H1 (cell line): ENCODE measurements around the gene DGKD. TPM values are rescaled to one million over a fixed set of nuclear protein-coding genes. Genes with fewer than 3 reads are reported as not detected.

Experiments used
- CTCF ChIA-PET: fragments of 300-600 bp; sonication (Branson Sonifier 250); formaldehyde crosslinking; loops from one replicate; lab custom pipeline; 2021; ENCODE audit not compliant: partially characterized antibody; lab: Charles Lee
- POLR2A ChIA-PET: fragments of 300-600 bp; sonication (Branson Sonifier 250); formaldehyde crosslinking; loops from one replicate; lab custom pipeline; 2021; ENCODE audit warnings: inconsistent platforms; ENCODE audit not compliant: partially characterized antibody; lab: Charles Lee
- DNase-seq, 2 experiments: peaks; one replicate each; pipeline versions ENCODE4 v3.0.0 to v3.0.0-alpha.2; 2010 to 2022; ENCODE audit warnings: low spot score in 2 of 2, low read depth in 1 of 2, mixed read lengths in 1 of 2
- FAIRE-seq: peaks from 2 replicates; lab custom pipeline; 2011; peaks lifted over from hg19 to GRCh38; lab: Jason Lieb, UNC
- H2AFZ ChIP-seq: 2 replicates; pipeline ENCODE4 v1.8.1; 2012; ENCODE audit warnings: low read length, inconsistent platforms
- H2AK5ac ChIP-seq: 2 replicates; pipeline ENCODE4 v1.6.1; 2013; ENCODE audit warnings: low read depth, low read length
- H2BK120ac ChIP-seq: replicated peaks from 2 replicates; pipeline ENCODE3; 2013; ENCODE audit warnings: low read depth, low read length, inconsistent platforms
- H2BK12ac ChIP-seq: 2 replicates; pipeline ENCODE4 v1.6.1; 2013; ENCODE audit warnings: low read depth, low read length
- H2BK15ac ChIP-seq: 2 replicates; pipeline ENCODE4 v1.6.1; 2013; ENCODE audit warnings: low read length
- H2BK20ac ChIP-seq: 2 replicates; pipeline ENCODE4 v1.6.1; 2013; ENCODE audit warnings: low read length
- H2BK5ac ChIP-seq: 2 replicates; pipeline ENCODE4 v1.6.1; 2013; ENCODE audit warnings: low read depth, low read length
- H3K14ac ChIP-seq: 2 replicates; pipeline ENCODE4 v1.6.1; 2013; ENCODE audit warnings: inconsistent platforms; ENCODE audit not compliant: insufficient read length
- H3K18ac ChIP-seq: 2 replicates; pipeline ENCODE4 v1.6.1; 2013; ENCODE audit warnings: low read length; ENCODE audit errors: extremely low read depth
- H3K23ac ChIP-seq: 2 replicates; pipeline ENCODE4 v1.6.1; 2013; ENCODE audit warnings: inconsistent platforms; ENCODE audit not compliant: insufficient read length
- H3K23me2 ChIP-seq: 2 replicates; pipeline ENCODE4 v1.6.1; 2013; ENCODE audit warnings: low read depth, low read length
- H3K27ac ChIP-seq: 2 replicates; pipeline ENCODE4 v1.6.1; 2011; ENCODE audit warnings: low read depth, low read length, inconsistent platforms
- H3K27me3 ChIP-seq, 4 experiments: replicated peaks in 1 of 4; 1 replicate in 1 of 4; 2 replicates in 3 of 4; pipeline versions ENCODE4 v1.6.1 to v1.8.1; 2011 to 2013; ENCODE audit warnings: low read length in 3 of 4, mild to moderate bottlenecking in 3 of 4, inconsistent platforms in 2 of 4, mixed read lengths in 2 of 4, moderate library complexity in 1 of 4; ENCODE audit not compliant: control insufficient read depth in 3 of 4, insufficient read depth in 3 of 4; ENCODE audit errors: extremely low read depth in 1 of 4
- H3K36me3 ChIP-seq, 4 experiments: 2 replicates each; pipeline versions ENCODE4 v1.6.1 to v1.8.1; 2011 to 2013; ENCODE audit warnings: mild to moderate bottlenecking in 4 of 4, low read length in 3 of 4, moderate library complexity in 2 of 4, control low read depth in 1 of 4, inconsistent platforms in 1 of 4; ENCODE audit not compliant: insufficient read depth in 4 of 4, control insufficient read depth in 2 of 4
- H3K4ac ChIP-seq: replicated peaks from 2 replicates; pipeline ENCODE3; 2013; ENCODE audit warnings: low read length, low read depth, mixed read lengths, inconsistent platforms; ENCODE audit not compliant: insufficient read length
- H3K4me1 ChIP-seq, 4 experiments: replicated peaks in 1 of 4; 1 replicate in 1 of 4; 2 replicates in 3 of 4; pipeline versions ENCODE4 v1.6.1 to v1.8.1; 2011 to 2013; ENCODE audit warnings: low read length in 3 of 4, inconsistent platforms in 2 of 4, mixed read lengths in 1 of 4; ENCODE audit not compliant: insufficient read depth in 4 of 4, control insufficient read depth in 3 of 4
- H3K4me2 ChIP-seq, 2 experiments: 2 replicates each; pipeline versions ENCODE4 v1.6.1 to v1.8.1; 2011 to 2013; ENCODE audit warnings: low read depth in 2 of 2, low read length in 2 of 2, control low read depth in 1 of 2, inconsistent platforms in 1 of 2, mild to moderate bottlenecking in 1 of 2; ENCODE audit not compliant: insufficient read depth in 1 of 2
- H3K4me3 ChIP-seq, 4 experiments: fragments of 200-600, 300-600 bp in 1 of 4; sonication (generic), shearing (Covaris generic), sonication (Bioruptor Twin) in 1 of 4; 2 replicates each; pipeline versions ENCODE4 v1.5.1 to v1.8.1; 2011 to 2016; ENCODE audit warnings: low read length in 4 of 4, low read depth in 3 of 4, control low read depth in 2 of 4, inconsistent platforms in 2 of 4, mild to moderate bottlenecking in 2 of 4, mixed read lengths in 1 of 4, moderate library complexity in 1 of 4; ENCODE audit not compliant: insufficient read depth in 2 of 4; ENCODE audit errors: extremely low read depth in 1 of 4
- H3K56ac ChIP-seq: replicated peaks from 2 replicates; pipeline ENCODE3; 2013; ENCODE audit warnings: low read depth, mild to moderate bottlenecking, mixed read lengths, low read length, inconsistent platforms; ENCODE audit not compliant: insufficient read length
- H3K79me1 ChIP-seq: 2 replicates; pipeline ENCODE4 v1.6.1; 2013; ENCODE audit warnings: low read depth, low read length, control low read depth
- H3K79me2 ChIP-seq, 2 experiments: 2 replicates each; pipeline versions ENCODE4 v1.6.1 to v1.8.1; 2012 to 2013; ENCODE audit warnings: low read length in 2 of 2, mild to moderate bottlenecking in 2 of 2, inconsistent platforms in 1 of 2; ENCODE audit not compliant: insufficient read depth in 2 of 2, control insufficient read depth in 1 of 2
- H3K9ac ChIP-seq, 4 experiments: replicated peaks in 1 of 4; 1 replicate in 1 of 4; 2 replicates in 3 of 4; pipeline versions ENCODE4 v1.6.1 to v1.8.1; 2011 to 2013; ENCODE audit warnings: low read depth in 3 of 4, low read length in 3 of 4, control low read depth in 2 of 4, mild to moderate bottlenecking in 2 of 4, moderate library complexity in 2 of 4, inconsistent platforms in 1 of 4; ENCODE audit errors: extremely low read depth in 1 of 4
- H3K9me3 ChIP-seq, 2 experiments: 2 replicates each; pipeline versions ENCODE4 v1.6.1 to v1.8.1; 2012 to 2013; ENCODE audit warnings: mild to moderate bottlenecking in 2 of 2, moderate library complexity in 2 of 2, control low read depth in 1 of 2, inconsistent platforms in 1 of 2, low read depth in 1 of 2, low read length in 1 of 2, mixed read lengths in 1 of 2; ENCODE audit not compliant: insufficient read depth in 2 of 2
- H4K20me1 ChIP-seq, 2 experiments: replicated peaks in 1 of 2; 2 replicates each; pipeline versions ENCODE3 to v1.8.1; 2011 to 2013; ENCODE audit warnings: inconsistent platforms in 2 of 2, low read length in 2 of 2, mild to moderate bottlenecking in 1 of 2; ENCODE audit not compliant: insufficient read depth in 2 of 2, control insufficient read depth in 1 of 2
- H4K5ac ChIP-seq: 2 replicates; pipeline ENCODE4 v1.6.1; 2013; ENCODE audit warnings: low read length, low read depth, mixed read lengths, inconsistent platforms; ENCODE audit not compliant: insufficient read length
- H4K8ac ChIP-seq: 2 replicates; pipeline ENCODE4 v1.8.0; 2013; ENCODE audit warnings: mild to moderate bottlenecking, moderate library complexity, low read length, inconsistent platforms; ENCODE audit not compliant: insufficient read depth; ENCODE audit errors: extremely low read depth
- H4K91ac ChIP-seq: replicated peaks from 2 replicates; pipeline ENCODE3; 2013; ENCODE audit warnings: low read length, mixed read lengths, inconsistent platforms; ENCODE audit not compliant: insufficient read length
- EZH2 ChIP-seq: fragments of 200-600 bp; sonication (generic); IDR thresholded peaks from 2 replicates; pipeline ENCODE4 v1.7.1; 2012; ENCODE audit warnings: low read depth, mild to moderate bottlenecking, moderate library complexity, low read length, inconsistent platforms; ENCODE audit not compliant: severe bottlenecking
- FOSL1 ChIP-seq: IDR thresholded peaks from 2 replicates; pipeline ENCODE4 v1.6.1; 2011; ENCODE audit warnings: mild to moderate bottlenecking, low read depth, low read length, moderate library complexity; ENCODE audit not compliant: insufficient read depth
- GABPA ChIP-seq: IDR thresholded peaks from 2 replicates; pipeline ENCODE4 v1.6.1; 2011; ENCODE audit warnings: mild to moderate bottlenecking, low read length, moderate library complexity, borderline replicate concordance; ENCODE audit not compliant: insufficient read depth
- POLR2AphosphoS5 ChIP-seq: IDR thresholded peaks from 2 replicates; pipeline ENCODE4 v1.6.1; 2011; ENCODE audit warnings: low read depth, low read length
- RXRA ChIP-seq: IDR thresholded peaks from 2 replicates; pipeline ENCODE4 v1.6.1; 2011; ENCODE audit warnings: low read depth, mild to moderate bottlenecking, low read length, moderate library complexity; ENCODE audit not compliant: insufficient read depth
- TEAD4 ChIP-seq: IDR thresholded peaks from 2 replicates; pipeline ENCODE4 v1.6.1; 2012; ENCODE audit warnings: low read depth, low read length, inconsistent platforms, mixed read lengths
- WGBS, 2 experiments: shearing (Covaris generic) in 1 of 2; methylation state at CpG; one replicate each; pipeline versions ENCODE4 v1.1.6 to v1.1.7; 2013 to 2015; ENCODE audit warnings: low lambda C conversion rate in 2 of 2, mixed read lengths in 2 of 2, inconsistent platforms in 1 of 2, low coverage in 1 of 2, missing lambda C conversion rate in 1 of 2; ENCODE audit not compliant: insufficient replicate concordance in 2 of 2, insufficient coverage in 1 of 2, insufficient read length in 1 of 2; ENCODE audit errors: extremely low coverage in 1 of 2, missing lambda C conversion rate in 1 of 2; 5-methylcytosine and 5-hydroxymethylcytosine counted together
- polyA plus RNA-seq, 7 experiments: library from polyadenylated mRNA; depleted of rRNA in 3 of 7; stranded (reverse) in 5 of 7; unstranded in 2 of 7; fragments of >200 nt in 5 of 7; fragments of 200-250 nt in 2 of 7; gene quantifications; 1 replicate in 5 of 7; 2 replicates in 1 of 7; 4 replicates in 1 of 7; pipeline versions ENCODE4 v1.2.1 to v1.2.3, GENCODE V29; 2011 to 2013; ENCODE audit warnings: missing spikeins in 2 of 7, mixed read lengths in 2 of 7
- total RNA-seq: library from RNA; stranded (reverse); fragmentation: NEBNext Ultra II Directional; extraction: Animal tissue kit (Norgen Biotek cat#: 25700); gene quantifications from 2 replicates; pipeline ENCODE4 v1.2.1, GENCODE V29; 2021
- TF ChIP-seq, protein P1 (sequence below): IDR thresholded peaks from 2 replicates; pipeline ENCODE4 v1.6.1; 2012; ENCODE audit warnings: low read length, inconsistent platforms
- TF ChIP-seq, protein P2 (sequence below): IDR thresholded peaks from 2 replicates; pipeline ENCODE4 v1.6.1; 2011; ENCODE audit warnings: low read length, improper control_type of control experiment

DGKD gene
- total and polyA plus RNA-seq, 2 of the 8 experiments (the other 6 are each of a cell fraction or from before 2014, with no cell fraction given), result 7.7 to 30.9 TPM

DNA sequence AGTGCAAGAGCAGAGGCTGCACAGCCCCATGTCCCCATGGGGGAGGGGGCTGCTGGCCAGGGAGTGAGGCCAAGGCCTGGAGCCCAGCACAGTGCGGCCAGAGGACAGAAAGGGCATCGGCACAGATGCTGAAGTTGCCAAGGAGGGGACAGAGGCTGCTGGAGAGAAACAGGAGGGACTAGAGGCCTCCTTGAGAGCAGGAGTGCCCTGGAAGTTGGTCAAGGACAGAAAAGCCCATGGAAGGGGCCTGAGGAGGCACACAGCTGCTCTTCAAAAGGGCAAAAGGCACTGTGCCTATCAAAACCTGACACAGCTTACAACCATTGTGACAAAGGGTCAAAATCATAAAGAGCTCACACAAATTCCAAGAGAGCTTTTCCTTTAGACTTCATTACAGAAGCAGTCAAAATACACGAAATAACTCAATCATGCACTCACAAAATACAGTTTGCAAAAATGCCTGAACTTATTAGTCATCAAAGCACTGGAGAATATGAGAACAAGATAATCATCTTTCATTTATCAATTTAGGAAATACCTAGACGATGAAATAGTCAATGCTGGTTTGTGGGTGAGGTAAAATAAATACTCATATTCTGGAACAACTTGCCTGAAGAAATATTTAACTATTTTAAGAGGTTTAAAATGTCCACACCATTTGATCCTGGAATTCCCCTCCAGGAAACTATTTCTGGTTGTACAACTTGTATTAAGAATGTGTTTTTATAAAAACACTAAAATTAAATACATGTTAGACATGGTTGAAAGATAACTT is 132.7 kb downstream of the DGKD start:
- H4K8ac ChIP-seq, result no peak overlapping the region
- no peak overlapping the region for H3K4ac ChIP-seq
- H3K9ac ChIP-seq, result no peak overlapping the region
- ChIA-PET CTCF (interaction anchor here (1.6 kb wide), 1 partner anchor 43 kb away, joined by 5 read pairs; no protein-coding TSS in a partner anchor), POLR2A (no interaction called here)
- no peak overlapping the region for H3K4me3 ChIP-seq
- no peak overlapping the region for H3K18ac ChIP-seq
- no peak overlapping the region for H2BK12ac ChIP-seq
- H2BK5ac ChIP-seq, result no peak overlapping the region
- 93% methylated on average over 4 of the region's 4 CpGs; no CpG with 5 or more reads in 1 of the 2 experiments for WGBS, 2 experiments
- no peak overlapping the region for H2BK120ac ChIP-seq
- H3K23ac ChIP-seq, result no peak overlapping the region
- H2AK5ac ChIP-seq, result no peak overlapping the region
- H3K79me1 ChIP-seq, result no peaks in the 10 kb centered on the region
- H3K27me3 ChIP-seq, result no peaks in the 10 kb centered on the region
- no peak overlapping the region for H4K91ac ChIP-seq
- no peak for DNase-seq
- H3K79me2 ChIP-seq, result no peaks in the 10 kb centered on the region
- H4K5ac ChIP-seq, result no peak overlapping the region
- H2AFZ ChIP-seq, result no peak overlapping the region
- no peaks in the 10 kb centered on the region for H3K4me1 ChIP-seq
- H2BK15ac ChIP-seq, result no peak overlapping the region
- H3K27ac ChIP-seq, result no peak overlapping the region
- no peak overlapping the region for H2BK20ac ChIP-seq
- H4K20me1 ChIP-seq, result no peaks in the 10 kb centered on the region
- no peak overlapping the region for H3K4me2 ChIP-seq
- no peak for FAIRE-seq
- no peaks in the 10 kb centered on the region for H3K23me2 ChIP-seq
- peaks cover 3 to 7% of the 10 kb centered on the region in 2 experiments for H3K9me3 ChIP-seq
- no peak overlapping the region for H3K14ac ChIP-seq
- peaks cover 0 to 16% (median 3%) of the 10 kb centered on the region in 4 experiments; a peak in 4 of 8 replicates for H3K36me3 ChIP-seq
- no peak overlapping the region for H3K56ac ChIP-seq
- TF ChIP-seq FOSL1 (no peak), GABPA (no peak), TEAD4 (no peak), POLR2AphosphoS5 (no peak), EZH2 (no peak), RXRA (no peak)
- TF ChIP-seq, protein P1, sequence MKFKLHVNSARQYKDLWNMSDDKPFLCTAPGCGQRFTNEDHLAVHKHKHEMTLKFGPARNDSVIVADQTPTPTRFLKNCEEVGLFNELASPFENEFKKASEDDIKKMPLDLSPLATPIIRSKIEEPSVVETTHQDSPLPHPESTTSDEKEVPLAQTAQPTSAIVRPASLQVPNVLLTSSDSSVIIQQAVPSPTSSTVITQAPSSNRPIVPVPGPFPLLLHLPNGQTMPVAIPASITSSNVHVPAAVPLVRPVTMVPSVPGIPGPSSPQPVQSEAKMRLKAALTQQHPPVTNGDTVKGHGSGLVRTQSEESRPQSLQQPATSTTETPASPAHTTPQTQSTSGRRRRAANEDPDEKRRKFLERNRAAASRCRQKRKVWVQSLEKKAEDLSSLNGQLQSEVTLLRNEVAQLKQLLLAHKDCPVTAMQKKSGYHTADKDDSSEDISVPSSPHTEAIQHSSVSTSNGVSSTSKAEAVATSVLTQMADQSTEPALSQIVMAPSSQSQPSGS, result no peak
- TF ChIP-seq, protein P2, sequence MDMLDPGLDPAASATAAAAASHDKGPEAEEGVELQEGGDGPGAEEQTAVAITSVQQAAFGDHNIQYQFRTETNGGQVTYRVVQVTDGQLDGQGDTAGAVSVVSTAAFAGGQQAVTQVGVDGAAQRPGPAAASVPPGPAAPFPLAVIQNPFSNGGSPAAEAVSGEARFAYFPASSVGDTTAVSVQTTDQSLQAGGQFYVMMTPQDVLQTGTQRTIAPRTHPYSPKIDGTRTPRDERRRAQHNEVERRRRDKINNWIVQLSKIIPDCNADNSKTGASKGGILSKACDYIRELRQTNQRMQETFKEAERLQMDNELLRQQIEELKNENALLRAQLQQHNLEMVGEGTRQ, result no peak
